Transverse colon (tissue), 4 donors: Measurements from ENCODE around the gene STH. TPM values are rescaled to one million over a fixed set of nuclear protein-coding genes. Genes with fewer than 3 reads are reported as not detected.

ENCODE experiments used
- DNase-seq: peaks from one replicate; pipeline ENCODE4 v3.0.0-alpha.2; 2019
- H3K27ac ChIP-seq, 4 donors: fragments of 200-600 bp; sonication (generic); 2 replicates each; pipeline ENCODE4 v1.5.1; 2016 to 2018; ENCODE audit warnings: inconsistent platforms in 4 of 4
- H3K27me3 ChIP-seq: fragments of 200-600 bp; sonication (generic); 2 replicates; pipeline ENCODE4 v1.5.1; 2017; ENCODE audit warnings: inconsistent platforms
- H3K36me3 ChIP-seq, 4 donors: fragments of 200-600 bp; sonication (generic); 2 replicates each; pipeline ENCODE4 v1.5.1; 2017 to 2019; ENCODE audit warnings: inconsistent platforms in 4 of 4
- H3K4me1 ChIP-seq, 4 donors: fragments of 200-600 bp; sonication (generic); 2 replicates each; pipeline ENCODE4 v1.5.1; 2017 to 2020; ENCODE audit warnings: inconsistent platforms in 4 of 4
- H3K4me3 ChIP-seq, 4 donors: fragments of 200-600 bp; sonication (generic); 1 replicate in 1 of 4; 2 replicates in 3 of 4; pipeline versions ENCODE4 v1.5.1 to v1.6.1; 2017 to 2019; ENCODE audit warnings: inconsistent platforms in 4 of 4
- H3K9me3 ChIP-seq, 2 donors: fragments of 200-600 bp; sonication (generic); 2 replicates each; pipeline ENCODE4 v1.5.1; 2017 to 2019; ENCODE audit warnings: inconsistent platforms in 2 of 2
- CTCF ChIP-seq, 5 experiments: fragments of 200-600 bp in 3 of 5; fragments of 450-650 bp in 2 of 5; sonication (generic) in 3 of 5; IDR thresholded peaks; 1 replicate in 2 of 5; 2 replicates in 3 of 5; pipeline ENCODE4 v1.5.1; 2016 to 2017; ENCODE audit warnings: antibody characterized with exemption in 5 of 5, inconsistent platforms in 3 of 5, mild to moderate bottlenecking in 2 of 5, moderate library complexity in 1 of 5
- EP300 ChIP-seq: sonication (generic); formaldehyde crosslinking; IDR thresholded peaks from one replicate; pipeline ENCODE4 v1.6.1; 2017; ENCODE audit warnings: antibody characterized with exemption, low read depth
- POLR2A ChIP-seq: fragments of 450-650 bp; IDR thresholded peaks from one replicate; pipeline ENCODE4 v1.6.1; 2016; ENCODE audit warnings: antibody characterized with exemption, mild to moderate bottlenecking, moderate library complexity
- POLR2AphosphoS5 ChIP-seq, 3 donors: sonication (generic); formaldehyde crosslinking; IDR thresholded peaks; one replicate each; pipeline ENCODE4 v1.6.1; 2016; ENCODE audit warnings: antibody characterized with exemption in 3 of 3
- WGBS, 2 donors: methylation state at CpG; one replicate each; pipeline ENCODE4 v1.1.5; 2018; ENCODE audit warnings: low coverage in 1 of 2; 5-methylcytosine and 5-hydroxymethylcytosine counted together
- in situ Hi-C, 4 donors: fragments of 200-750 bp; cut with MboI; loops; one replicate each; pipeline versions ENCODE4 v1.15.0 to v1.15.1; 2017; ENCODE audit warnings: low sequenced_read_pairs in 3 of 4, low pct_ligation_motif_present in 1 of 4, low pct_unique_long_range_greater_than_20kb in 1 of 4
- intact Hi-C: fragments of 100-400 bp; cut with DNase I; formaldehyde crosslinking; loops from one replicate; pipeline ENCODE4 v1.15.1; 2023; ENCODE audit warnings: low total_unique reads
- total RNA-seq, 4 donors: library from RNA; depleted of rRNA; stranded (reverse); fragments of >200 nt; gene quantifications; one replicate each; pipeline ENCODE4 v1.1.0, GENCODE V29; 2016

Gene STH
- total RNA-seq, 4 donors from 2014 or later: not detected

- intact Hi-C loops (loop anchor here (5.0 kb wide), 1 partner anchor 144 kb away; the partner anchor contains the start of gene KANSL1), in situ Hi-C loops (loop anchor here in 3 of 4 donors (5.0 to 25.0 kb wide), 3 partner anchors 137 to 164 kb away; no protein-coding TSS in a partner anchor)
These were observed 48.8 kb downstream of the STH start for GRCh38 chr17:46047856-46048255.

More at GRCh38 chr17:46047856-46048255, 48.8 kb downstream of the STH start:
- TF ChIP-seq POLR2A: no peak
- no peak for TF ChIP-seq POLR2AphosphoS5 (IDR thresholded peaks at IDR 0.05)
- TF ChIP-seq CTCF (IDR thresholded peaks at IDR 0.05): no peak
- no peak for TF ChIP-seq EP300
- peaks cover 0 to 16% (median 9%) of the 10 kb centered on the region in 4 donors for H3K36me3 ChIP-seq
- no peaks in the 10 kb centered on the region for H3K27me3 ChIP-seq
- H3K27ac ChIP-seq: no peak overlapping the region
- no peaks in the 10 kb centered on the region for H3K9me3 ChIP-seq
- peaks cover 0 to 46% (median 36%) of the 10 kb centered on the region in 4 donors for H3K4me1 ChIP-seq
- no peak overlapping the region for H3K4me3 ChIP-seq
- 84 to 92% methylated on average over 3 to 8 of the region's 8 CpGs for WGBS, 2 donors
- no peak for DNase-seq

Other genes with a start within 250 kb of the STH start
- gene CRHR1, start 214.9 kb upstream of the STH start, total RNA-seq: not detected
- not detected for gene SPPL2C, start 154.4 kb upstream of the STH start, total RNA-seq
- gene MAPT, start 104.7 kb upstream of the STH start, total RNA-seq: 1 to 10 TPM; 1.7 to 2.3 (median 1.8) TPM
- gene KANSL1, start 194.2 kb downstream of the STH start, total RNA-seq: 100 to 1,000 TPM in 3 of 4 donors, 10 to 100 TPM in 1; 80.3 to 201 (median 146) TPM